Measurements from ENCODE around the gene ZCCHC17. TPM values are rescaled to one million over a fixed set of nuclear protein-coding genes. Genes with fewer than 3 reads are reported as not detected.
"Not testable (repeated sequence)": the region's sequence is repeated elsewhere in the genome, so short reads cannot be mapped to it uniquely, and the experiment has no call there.

Gene ZCCHC17
- total RNA-seq, 1 donor from 2014 or later, result 51.3 TPM

DNA sequence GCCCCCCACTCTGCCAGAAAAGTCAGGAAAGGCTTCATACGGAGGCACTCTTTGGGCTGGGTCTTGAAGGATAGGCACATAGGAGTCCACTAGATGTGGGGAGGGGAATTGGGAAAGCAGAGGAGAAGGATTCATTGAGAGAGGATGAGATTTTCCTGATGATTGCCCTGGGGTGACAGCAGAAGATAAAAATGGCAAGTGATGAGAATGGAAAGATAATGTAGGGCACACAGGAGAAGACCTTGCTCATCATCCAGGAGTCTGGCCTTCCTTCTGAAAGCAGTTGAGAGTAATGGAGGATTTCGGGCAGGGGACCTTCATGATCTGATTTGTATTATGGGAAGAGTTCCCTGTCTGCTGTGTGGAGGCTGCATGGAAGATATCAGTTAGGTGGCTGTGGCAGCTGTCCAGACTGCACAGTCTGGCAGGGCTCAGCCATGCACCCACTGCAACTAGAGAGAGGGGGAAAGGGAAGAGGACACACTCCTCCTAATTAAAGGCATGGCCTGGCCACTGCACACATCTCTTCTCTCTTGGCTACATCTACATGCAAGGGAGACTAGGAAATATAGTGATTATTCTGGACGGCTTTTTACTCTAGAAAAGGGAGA is 85.7 kb downstream of the ZCCHC17 start:
- TF ChIP-seq EZH2 (IDR thresholded peaks at IDR 0.05; ENCODE audit: insufficient read depth, low read length), result no peak
- TF ChIP-seq, protein P1, sequence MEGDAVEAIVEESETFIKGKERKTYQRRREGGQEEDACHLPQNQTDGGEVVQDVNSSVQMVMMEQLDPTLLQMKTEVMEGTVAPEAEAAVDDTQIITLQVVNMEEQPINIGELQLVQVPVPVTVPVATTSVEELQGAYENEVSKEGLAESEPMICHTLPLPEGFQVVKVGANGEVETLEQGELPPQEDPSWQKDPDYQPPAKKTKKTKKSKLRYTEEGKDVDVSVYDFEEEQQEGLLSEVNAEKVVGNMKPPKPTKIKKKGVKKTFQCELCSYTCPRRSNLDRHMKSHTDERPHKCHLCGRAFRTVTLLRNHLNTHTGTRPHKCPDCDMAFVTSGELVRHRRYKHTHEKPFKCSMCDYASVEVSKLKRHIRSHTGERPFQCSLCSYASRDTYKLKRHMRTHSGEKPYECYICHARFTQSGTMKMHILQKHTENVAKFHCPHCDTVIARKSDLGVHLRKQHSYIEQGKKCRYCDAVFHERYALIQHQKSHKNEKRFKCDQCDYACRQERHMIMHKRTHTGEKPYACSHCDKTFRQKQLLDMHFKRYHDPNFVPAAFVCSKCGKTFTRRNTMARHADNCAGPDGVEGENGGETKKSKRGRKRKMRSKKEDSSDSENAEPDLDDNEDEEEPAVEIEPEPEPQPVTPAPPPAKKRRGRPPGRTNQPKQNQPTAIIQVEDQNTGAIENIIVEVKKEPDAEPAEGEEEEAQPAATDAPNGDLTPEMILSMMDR (IDR thresholded peaks at IDR 0.05; ENCODE audit: insufficient read depth, low read depth, low read length), result no peak
- no peak overlapping the region for H3K4me3 Mint-ChIP-seq (ENCODE audit: unreplicated experiment)
- Histone ChIP-seq H3K27me3 (ENCODE audit: insufficient read depth, low read length) (no peaks in the 10 kb centered on the region), H2AFZ (ENCODE audit: low read depth, low read length) (no peak overlapping the region), H3K4me3 (ENCODE audit: insufficient read depth, low read depth, low read length) (no peak overlapping the region), H3K9me3 (ENCODE audit: insufficient read depth, low read depth, low read length) (no peaks in the 10 kb centered on the region), H3K4me2 (ENCODE audit: low read length) (no peak overlapping the region), H3K9ac (ENCODE audit: low read length) (no peak overlapping the region), H3K79me2 (ENCODE audit: insufficient read depth, low read length) (no peaks in the 10 kb centered on the region), H4K20me1 (ENCODE audit: insufficient read depth, low read length) (no peaks in the 10 kb centered on the region), H3K36me3 (ENCODE audit: insufficient read depth, low read length) (no peaks in the 10 kb centered on the region), H3K27ac (ENCODE audit: low read depth, low read length) (no peak overlapping the region), H3K4me1 (ENCODE audit: insufficient read depth, low read length) (peaks cover under 1% of the 10 kb centered on the region)
- peaks cover 13% of the 10 kb centered on the region for H3K27me3 Mint-ChIP-seq (ENCODE audit: low read depth, unreplicated experiment)
- FAIRE-seq (no peak), DNase-seq (ENCODE audit: low read depth) (no peak)
- H3K36me3 Mint-ChIP-seq (ENCODE audit: low read depth, unreplicated experiment), result no peaks in the 10 kb centered on the region
- no peaks in the 10 kb centered on the region for H3K4me1 Mint-ChIP-seq (ENCODE audit: low read depth, unreplicated experiment)
- peak overlapping the region; percentile 70 for H3K27ac Mint-ChIP-seq (ENCODE audit: unreplicated experiment)
- H3K9me3 Mint-ChIP-seq (ENCODE audit: unreplicated experiment), result peaks cover 9% of the 10 kb centered on the region

DNA sequence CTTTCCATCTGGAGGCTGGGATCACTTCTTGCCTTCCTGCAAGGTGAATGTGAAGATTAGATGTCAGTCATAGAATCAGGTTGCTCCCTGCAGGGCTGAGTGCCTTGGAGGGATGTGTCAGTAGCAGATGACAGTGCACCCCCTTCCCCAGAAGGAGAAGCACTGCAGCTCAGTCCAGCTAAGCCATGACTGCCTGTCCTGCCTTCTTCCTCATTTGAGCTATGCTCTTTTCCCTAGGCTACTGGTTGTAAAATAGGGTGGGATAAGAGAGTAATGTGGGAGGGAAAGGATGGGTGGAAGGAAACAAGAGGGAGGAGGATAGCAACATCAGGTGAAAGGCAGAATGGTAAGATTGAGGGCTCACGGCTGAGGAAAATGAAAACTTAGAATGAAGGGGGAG is 87.1 kb downstream of the ZCCHC17 start:
- no peak overlapping the region for H3K4me2 ChIP-seq (ENCODE audit: low read length)

GRCh38 chr1:31386576-31387243 is 89.9 kb downstream of the ZCCHC17 start:
- not testable (repeated sequence) for H3K79me2 ChIP-seq (ENCODE audit: insufficient read depth, low read length); H3K4me3 ChIP-seq (ENCODE audit: insufficient read depth, low read depth, low read length); H3K9me3 ChIP-seq (ENCODE audit: insufficient read depth, low read depth, low read length); H3K4me1 Mint-ChIP-seq (ENCODE audit: low read depth, unreplicated experiment); H3K36me3 Mint-ChIP-seq (ENCODE audit: low read depth, unreplicated experiment); H3K27me3 Mint-ChIP-seq (ENCODE audit: low read depth, unreplicated experiment); H2AFZ ChIP-seq (ENCODE audit: low read depth, low read length); H3K27ac Mint-ChIP-seq (ENCODE audit: unreplicated experiment); H4K20me1 ChIP-seq (ENCODE audit: insufficient read depth, low read length); H3K4me2 ChIP-seq (ENCODE audit: low read length); H3K4me1 ChIP-seq (ENCODE audit: insufficient read depth, low read length); H3K27me3 ChIP-seq (ENCODE audit: insufficient read depth, low read length); H3K9ac ChIP-seq (ENCODE audit: low read length); H3K27ac ChIP-seq (ENCODE audit: low read depth, low read length); H3K36me3 ChIP-seq (ENCODE audit: insufficient read depth, low read length); FAIRE-seq; H3K4me3 Mint-ChIP-seq (ENCODE audit: unreplicated experiment); DNase-seq (ENCODE audit: low read depth)
- peaks cover 12% of the 10 kb centered on the region for H3K9me3 Mint-ChIP-seq (ENCODE audit: unreplicated experiment)

More for the DNA sequence above, 87.1 kb downstream of the ZCCHC17 start:
- H2AFZ ChIP-seq (ENCODE audit: low read depth, low read length), result no peak overlapping the region
- no peak overlapping the region for H3K27ac ChIP-seq (ENCODE audit: low read depth, low read length)
- no peak overlapping the region for H3K4me3 ChIP-seq (ENCODE audit: insufficient read depth, low read depth, low read length)
- no peaks in the 10 kb centered on the region for H3K9me3 ChIP-seq (ENCODE audit: insufficient read depth, low read depth, low read length)
- no peaks in the 10 kb centered on the region for H3K4me1 ChIP-seq (ENCODE audit: insufficient read depth, low read length)
- peaks cover 12% of the 10 kb centered on the region for H3K9me3 Mint-ChIP-seq (ENCODE audit: unreplicated experiment)
- no peak overlapping the region for H3K27ac Mint-ChIP-seq (ENCODE audit: unreplicated experiment)
- H3K4me1 Mint-ChIP-seq (ENCODE audit: low read depth, unreplicated experiment), result no peaks in the 10 kb centered on the region
- TF ChIP-seq, protein P1 (IDR thresholded peaks at IDR 0.05; ENCODE audit: insufficient read depth, low read depth, low read length), result no peak
- TF ChIP-seq EZH2 (IDR thresholded peaks at IDR 0.05; ENCODE audit: insufficient read depth, low read length), result no peak
- peaks cover 3% of the 10 kb centered on the region for H3K36me3 Mint-ChIP-seq (ENCODE audit: low read depth, unreplicated experiment)
- peaks cover 13% of the 10 kb centered on the region for H3K27me3 Mint-ChIP-seq (ENCODE audit: low read depth, unreplicated experiment)
- no peaks in the 10 kb centered on the region for H3K79me2 ChIP-seq (ENCODE audit: insufficient read depth, low read length)
- DNase-seq (ENCODE audit: low read depth) (no peak), FAIRE-seq (no peak)
- no peaks in the 10 kb centered on the region for H4K20me1 ChIP-seq (ENCODE audit: insufficient read depth, low read length)
- H3K9ac ChIP-seq (ENCODE audit: low read length), result no peak overlapping the region
- H3K4me3 Mint-ChIP-seq (ENCODE audit: unreplicated experiment), result no peak overlapping the region
- no peaks in the 10 kb centered on the region for H3K36me3 ChIP-seq (ENCODE audit: insufficient read depth, low read length)
- no peaks in the 10 kb centered on the region for H3K27me3 ChIP-seq (ENCODE audit: insufficient read depth, low read length)
